ENCODE results near the gene ATP8B4. TPM values are rescaled to one million over a fixed set of nuclear protein-coding genes. Genes with fewer than 3 reads are reported as not detected.

ATP8B4 gene, protein sequence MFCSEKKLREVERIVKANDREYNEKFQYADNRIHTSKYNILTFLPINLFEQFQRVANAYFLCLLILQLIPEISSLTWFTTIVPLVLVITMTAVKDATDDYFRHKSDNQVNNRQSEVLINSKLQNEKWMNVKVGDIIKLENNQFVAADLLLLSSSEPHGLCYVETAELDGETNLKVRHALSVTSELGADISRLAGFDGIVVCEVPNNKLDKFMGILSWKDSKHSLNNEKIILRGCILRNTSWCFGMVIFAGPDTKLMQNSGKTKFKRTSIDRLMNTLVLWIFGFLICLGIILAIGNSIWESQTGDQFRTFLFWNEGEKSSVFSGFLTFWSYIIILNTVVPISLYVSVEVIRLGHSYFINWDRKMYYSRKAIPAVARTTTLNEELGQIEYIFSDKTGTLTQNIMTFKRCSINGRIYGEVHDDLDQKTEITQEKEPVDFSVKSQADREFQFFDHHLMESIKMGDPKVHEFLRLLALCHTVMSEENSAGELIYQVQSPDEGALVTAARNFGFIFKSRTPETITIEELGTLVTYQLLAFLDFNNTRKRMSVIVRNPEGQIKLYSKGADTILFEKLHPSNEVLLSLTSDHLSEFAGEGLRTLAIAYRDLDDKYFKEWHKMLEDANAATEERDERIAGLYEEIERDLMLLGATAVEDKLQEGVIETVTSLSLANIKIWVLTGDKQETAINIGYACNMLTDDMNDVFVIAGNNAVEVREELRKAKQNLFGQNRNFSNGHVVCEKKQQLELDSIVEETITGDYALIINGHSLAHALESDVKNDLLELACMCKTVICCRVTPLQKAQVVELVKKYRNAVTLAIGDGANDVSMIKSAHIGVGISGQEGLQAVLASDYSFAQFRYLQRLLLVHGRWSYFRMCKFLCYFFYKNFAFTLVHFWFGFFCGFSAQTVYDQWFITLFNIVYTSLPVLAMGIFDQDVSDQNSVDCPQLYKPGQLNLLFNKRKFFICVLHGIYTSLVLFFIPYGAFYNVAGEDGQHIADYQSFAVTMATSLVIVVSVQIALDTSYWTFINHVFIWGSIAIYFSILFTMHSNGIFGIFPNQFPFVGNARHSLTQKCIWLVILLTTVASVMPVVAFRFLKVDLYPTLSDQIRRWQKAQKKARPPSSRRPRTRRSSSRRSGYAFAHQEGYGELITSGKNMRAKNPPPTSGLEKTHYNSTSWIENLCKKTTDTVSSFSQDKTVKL
- 1.5 and 11.4 TPM in 2 replicates for total RNA-seq (2014; rRNA removed; shearing (Covaris generic))
- polyA plus RNA-seq (2016; fragmentation: Nextera tagmentation; extraction: Ambion mirVana): 0.89 and 1.1 TPM in 2 replicates

DNA sequence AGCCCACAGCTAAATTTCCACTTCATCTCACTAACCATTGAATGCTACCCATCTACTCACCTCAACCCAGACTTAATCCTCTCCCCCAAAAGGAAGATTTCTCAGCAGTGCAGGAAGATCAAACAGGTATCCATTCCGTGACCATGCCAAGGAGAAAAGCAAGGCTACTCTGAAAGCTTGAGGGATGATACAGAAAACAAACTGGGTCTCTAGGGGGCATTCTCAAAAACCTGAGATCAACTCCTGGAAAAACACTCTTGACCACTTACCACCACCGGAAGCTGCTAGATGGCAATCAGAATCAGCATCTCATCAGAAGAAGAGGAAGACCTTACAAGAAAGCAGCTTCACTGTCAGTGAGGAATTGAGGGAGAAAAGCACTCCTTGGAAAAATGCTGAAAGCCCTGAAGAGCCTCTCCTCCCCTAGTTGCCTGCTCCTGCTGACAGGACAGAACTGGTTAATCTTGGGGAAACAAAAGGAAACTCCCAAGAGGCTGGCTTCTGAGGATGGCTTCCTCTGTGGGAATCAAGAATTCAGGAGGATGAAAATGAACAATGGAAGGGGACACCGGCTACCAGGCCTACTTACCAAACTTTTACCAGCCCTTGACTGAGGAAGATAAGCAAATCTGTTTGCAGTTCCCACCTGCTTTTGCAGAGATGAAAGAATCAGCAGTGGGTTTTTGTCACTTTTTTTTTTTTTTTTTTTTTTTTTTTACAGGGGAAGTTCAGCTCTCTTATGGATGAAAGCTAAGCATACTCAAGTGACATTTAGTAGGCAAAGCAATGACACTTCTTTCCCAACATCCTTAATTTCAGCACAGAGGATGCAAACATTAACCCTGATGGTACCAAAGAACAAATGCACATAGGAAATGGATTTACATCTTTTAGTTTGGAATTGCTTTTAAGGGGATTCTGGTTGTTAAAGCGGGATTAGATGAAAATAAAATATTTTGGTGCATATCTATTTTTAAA, at the start of gene ATP8B4:
Gene ATP8B4 (minus strand): TSS at position 171 of the 978 bp plus-strand sequence. CDS start 12,267 bp downstream, outside the sequence.
- 95 to 97% methylated on average over 4 of the region's 4 CpGs for WGBS, 2 experiments (ENCODE audit: low coverage in 1 of 2, low lambda C conversion rate in 2 of 2, missing lambda C conversion rate in 2 of 2)
- Histone ChIP-seq H3K27ac (no peak within 1 kb of the TSS), H3K4me2 (ENCODE audit: unreplicated experiment) (no peak within 1 kb of the TSS), H3K36me3 (ENCODE audit: low read depth) (no peaks in the 10 kb centered on the region), H3K9ac (no peak within 1 kb of the TSS), H4K20me1 (ENCODE audit: insufficient read depth) (no peaks in the 10 kb centered on the region), H2AFZ (peak within 1 kb of the TSS; percentile 62), H3K9me3 (ENCODE audit: low read depth) (no peaks in the 10 kb centered on the region), H3K27me3 (replicated peaks; ENCODE audit: insufficient read depth) (no peaks in the 10 kb centered on the region), H3K79me2 (ENCODE audit: insufficient read depth) (no peaks in the 10 kb centered on the region), H3K4me3 (no peak within 1 kb of the TSS), H3K9me2 (ENCODE audit: insufficient read depth) (no peaks in the 10 kb centered on the region), H3K4me1 (ENCODE audit: insufficient read depth) (no peaks in the 10 kb centered on the region), H3F3A (ENCODE audit: insufficient read depth) (no peaks in the 10 kb centered on the region)
- in situ Hi-C loops (cut with MboI): no loop called here
- no peak for DNase-seq
- no peak for TF ChIP-seq EZH2 (IDR thresholded peaks at IDR 0.05; ENCODE audit: insufficient read depth, poor library complexity, severe bottlenecking)
- TF ChIP-seq EZH2phosphoT487 (IDR thresholded peaks at IDR 0.05; ENCODE audit: insufficient read depth, low read depth): no peak

DNA sequence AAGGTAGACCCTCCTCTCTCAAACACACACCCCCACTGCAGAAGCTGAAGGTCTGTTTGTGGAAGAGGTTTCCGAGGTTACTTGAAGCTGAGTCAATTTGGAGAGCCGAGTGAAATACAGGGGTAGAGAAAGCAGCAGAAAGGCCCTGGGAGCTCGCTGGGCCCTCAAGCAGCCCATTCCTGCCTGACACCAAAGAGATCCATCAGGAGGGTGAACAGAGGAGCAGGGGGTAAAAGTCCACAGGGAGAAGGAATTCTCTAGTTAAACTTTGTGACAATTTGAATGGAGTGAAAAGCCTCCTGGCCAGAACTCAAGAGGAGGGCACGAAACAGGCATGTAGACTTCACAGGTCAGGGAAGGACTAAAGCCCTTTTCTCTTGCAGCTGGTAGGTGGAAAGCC, 49.3 kb upstream of the ATP8B4 start:
- Histone ChIP-seq H3K4me3 (no peak overlapping the region), H3F3A (ENCODE audit: insufficient read depth) (peaks cover 20% of the 10 kb centered on the region), H2AFZ (no peak overlapping the region), H3K4me1 (ENCODE audit: insufficient read depth) (peaks cover 30% of the 10 kb centered on the region), H3K27ac (no peak overlapping the region), H3K36me3 (ENCODE audit: low read depth) (no peaks in the 10 kb centered on the region), H3K9me2 (ENCODE audit: insufficient read depth) (no peaks in the 10 kb centered on the region), H3K79me2 (ENCODE audit: insufficient read depth) (no peaks in the 10 kb centered on the region), H3K4me2 (ENCODE audit: unreplicated experiment) (no peak overlapping the region), H3K9me3 (ENCODE audit: low read depth) (no peaks in the 10 kb centered on the region), H3K9ac (no peak overlapping the region), H4K20me1 (ENCODE audit: insufficient read depth) (no peaks in the 10 kb centered on the region), H3K27me3 (replicated peaks; ENCODE audit: insufficient read depth) (no peaks in the 10 kb centered on the region)
- no peak for DNase-seq
- TF ChIP-seq EZH2phosphoT487 (IDR thresholded peaks at IDR 0.05; ENCODE audit: insufficient read depth, low read depth) (no peak), EZH2 (IDR thresholded peaks at IDR 0.05; ENCODE audit: insufficient read depth, poor library complexity, severe bottlenecking) (no peak)
- WGBS, 2 experiments (ENCODE audit: low coverage in 1 of 2, low lambda C conversion rate in 2 of 2, missing lambda C conversion rate in 2 of 2): 90 to 91% methylated on average over 4 of the region's 4 CpGs
- in situ Hi-C loops (cut with MboI): no loop called here

DNA sequence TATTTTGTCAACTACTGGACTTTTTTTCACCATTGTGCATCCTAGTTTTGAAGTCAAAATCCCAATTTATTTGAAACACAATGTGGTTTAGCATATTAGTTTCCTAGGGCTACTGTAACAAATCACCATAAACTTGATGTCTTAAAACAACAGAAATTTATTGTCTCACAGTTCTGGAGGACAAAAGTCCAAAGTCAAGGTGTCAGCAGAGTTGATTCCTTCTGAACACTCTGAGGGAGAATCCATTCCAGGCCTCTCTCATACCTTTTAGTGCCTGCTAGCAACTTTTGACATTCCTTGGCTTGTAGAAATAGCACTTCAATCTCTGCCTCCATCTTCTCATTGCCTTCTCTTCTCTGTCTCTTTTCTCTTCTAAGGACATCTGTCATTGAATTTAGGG, 48.1 kb upstream of the ATP8B4 start:
- H3K27ac ChIP-seq: no peak overlapping the region
- DNase-seq: no peak
- no peak overlapping the region for H3K9ac ChIP-seq
- no peaks in the 10 kb centered on the region for H3K9me2 ChIP-seq (ENCODE audit: insufficient read depth)
- TF ChIP-seq EZH2phosphoT487 (IDR thresholded peaks at IDR 0.05; ENCODE audit: insufficient read depth, low read depth) (no peak), EZH2 (IDR thresholded peaks at IDR 0.05; ENCODE audit: insufficient read depth, poor library complexity, severe bottlenecking) (no peak)
- no peak overlapping the region for H3K4me2 ChIP-seq (ENCODE audit: unreplicated experiment)
- no peaks in the 10 kb centered on the region for H3K27me3 ChIP-seq (replicated peaks; ENCODE audit: insufficient read depth)
- H3K36me3 ChIP-seq (ENCODE audit: low read depth): no peaks in the 10 kb centered on the region
- peaks cover 30% of the 10 kb centered on the region for H3K4me1 ChIP-seq (ENCODE audit: insufficient read depth)
- in situ Hi-C loops (cut with MboI): no loop called here
- H4K20me1 ChIP-seq (ENCODE audit: insufficient read depth): no peaks in the 10 kb centered on the region
- no peaks in the 10 kb centered on the region for H3K9me3 ChIP-seq (ENCODE audit: low read depth)
- no peak overlapping the region for H3K4me3 ChIP-seq
- no peak overlapping the region for H2AFZ ChIP-seq
- no peaks in the 10 kb centered on the region for H3K79me2 ChIP-seq (ENCODE audit: insufficient read depth)
- peaks cover 20% of the 10 kb centered on the region for H3F3A ChIP-seq (ENCODE audit: insufficient read depth)

Data from GM23248 (cell line).